DOHH2 (cell line): ENCODE results near the gene C5orf47.

Source experiments
- H3F3A ChIP-seq: fragments of 200-600 bp; sonication (generic), shearing (Covaris generic); 2 replicates; pipeline ENCODE4 v1.6.0; 2016; ENCODE audit warnings: antibody characterized with exemption, mild to moderate bottlenecking; ENCODE audit not compliant: control insufficient read depth, insufficient read depth
- H3K27ac ChIP-seq: fragments of 200-600 bp; sonication (generic); 2 replicates; pipeline ENCODE4 v1.5.1; 2014; ENCODE audit warnings: low read depth, mild to moderate bottlenecking, low read length, moderate library complexity
- H3K27me3 ChIP-seq: fragments of 200-600 bp; sonication (generic); 2 replicates; pipeline ENCODE4 v1.6.1; 2014; ENCODE audit warnings: mild to moderate bottlenecking, low read length, mixed read lengths; ENCODE audit not compliant: control insufficient read depth
- H3K36me3 ChIP-seq: fragments of 200-600 bp; sonication (generic); 2 replicates; pipeline ENCODE4 v1.6.1; 2014; ENCODE audit warnings: mild to moderate bottlenecking, low read length, moderate library complexity, mixed read lengths; ENCODE audit not compliant: control insufficient read depth
- H3K4me1 ChIP-seq: fragments of 200-600 bp; sonication (generic); 2 replicates; pipeline ENCODE4 v1.6.1; 2014; ENCODE audit warnings: mild to moderate bottlenecking, low read length, mixed read lengths; ENCODE audit not compliant: control insufficient read depth
- H3K4me2 ChIP-seq: fragments of 200-600 bp; sonication (generic); 2 replicates; pipeline ENCODE4 v1.6.0; 2014; ENCODE audit warnings: mild to moderate bottlenecking, low read length, moderate library complexity
- H3K4me3 ChIP-seq: fragments of 200-600 bp; sonication (generic); 2 replicates; pipeline ENCODE4 v1.5.1; 2014; ENCODE audit warnings: mild to moderate bottlenecking, low read length, mixed read lengths
- H3K79me2 ChIP-seq: fragments of 200-600 bp; sonication (generic); 2 replicates; pipeline ENCODE4 v1.6.1; 2014; ENCODE audit warnings: mild to moderate bottlenecking, low read length, mixed read lengths; ENCODE audit not compliant: control insufficient read depth
- H3K9me2 ChIP-seq: fragments of 200-600 bp; sonication (generic); replicated peaks from 2 replicates; pipeline ENCODE4 v1.6.1; 2014; ENCODE audit warnings: mild to moderate bottlenecking, low read length, mixed read lengths; ENCODE audit not compliant: control insufficient read depth
- H3K9me3 ChIP-seq: fragments of 200-600 bp; sonication (generic); 2 replicates; pipeline ENCODE4 v1.6.1; 2014; ENCODE audit warnings: antibody characterized with exemption, low read length, mixed read lengths; ENCODE audit not compliant: control insufficient read depth, insufficient read depth
- H4K20me1 ChIP-seq: fragments of 200-600 bp; sonication (generic); 2 replicates; pipeline ENCODE4 v1.6.0; 2014; ENCODE audit warnings: low read depth, mild to moderate bottlenecking, antibody characterized with exemption, low read length, moderate library complexity; ENCODE audit not compliant: control insufficient read depth, insufficient read depth
- EZH2phosphoT487 ChIP-seq: fragments of 200-600 bp; sonication (generic); IDR thresholded peaks from 2 replicates; pipeline ENCODE4 v1.6.1; 2017; ENCODE audit warnings: borderline replicate concordance, mild to moderate bottlenecking, antibody characterized with exemption, low read length, moderate library complexity, mixed read lengths
- TF ChIP-seq, protein P1 (sequence below): fragments of 200-600 bp; sonication (generic); IDR thresholded peaks from one replicate; pipeline ENCODE4 v1.5.1; 2014; ENCODE audit warnings: antibody characterized with exemption, mild to moderate bottlenecking, low read depth, low read length; ENCODE audit not compliant: poor library complexity, severe bottlenecking

C5orf47 gene

GRCh38 chr5:173972925-173973615, 15.9 kb upstream of the C5orf47 start:
- no peak overlapping the region for H3K27ac ChIP-seq
- H3K4me2 ChIP-seq: peak overlapping the region; percentile 72
- peaks cover 13% of the 10 kb centered on the region for H3K4me1 ChIP-seq
- H3K9me2 ChIP-seq: no peaks in the 10 kb centered on the region
- peak overlapping the region; percentile 64 for H3K4me3 ChIP-seq
- no peaks in the 10 kb centered on the region for H4K20me1 ChIP-seq
- H3F3A ChIP-seq: no peaks in the 10 kb centered on the region
- no peaks in the 10 kb centered on the region for H3K36me3 ChIP-seq
- no peaks in the 10 kb centered on the region; the same call in 1 of the 2 replicates for H3K27me3 ChIP-seq
- TF ChIP-seq EZH2phosphoT487: no peak
- TF ChIP-seq, protein P1, sequence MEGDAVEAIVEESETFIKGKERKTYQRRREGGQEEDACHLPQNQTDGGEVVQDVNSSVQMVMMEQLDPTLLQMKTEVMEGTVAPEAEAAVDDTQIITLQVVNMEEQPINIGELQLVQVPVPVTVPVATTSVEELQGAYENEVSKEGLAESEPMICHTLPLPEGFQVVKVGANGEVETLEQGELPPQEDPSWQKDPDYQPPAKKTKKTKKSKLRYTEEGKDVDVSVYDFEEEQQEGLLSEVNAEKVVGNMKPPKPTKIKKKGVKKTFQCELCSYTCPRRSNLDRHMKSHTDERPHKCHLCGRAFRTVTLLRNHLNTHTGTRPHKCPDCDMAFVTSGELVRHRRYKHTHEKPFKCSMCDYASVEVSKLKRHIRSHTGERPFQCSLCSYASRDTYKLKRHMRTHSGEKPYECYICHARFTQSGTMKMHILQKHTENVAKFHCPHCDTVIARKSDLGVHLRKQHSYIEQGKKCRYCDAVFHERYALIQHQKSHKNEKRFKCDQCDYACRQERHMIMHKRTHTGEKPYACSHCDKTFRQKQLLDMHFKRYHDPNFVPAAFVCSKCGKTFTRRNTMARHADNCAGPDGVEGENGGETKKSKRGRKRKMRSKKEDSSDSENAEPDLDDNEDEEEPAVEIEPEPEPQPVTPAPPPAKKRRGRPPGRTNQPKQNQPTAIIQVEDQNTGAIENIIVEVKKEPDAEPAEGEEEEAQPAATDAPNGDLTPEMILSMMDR: peak; percentile 84
- no peaks in the 10 kb centered on the region for H3K79me2 ChIP-seq
- no peaks in the 10 kb centered on the region for H3K9me3 ChIP-seq

DNA sequence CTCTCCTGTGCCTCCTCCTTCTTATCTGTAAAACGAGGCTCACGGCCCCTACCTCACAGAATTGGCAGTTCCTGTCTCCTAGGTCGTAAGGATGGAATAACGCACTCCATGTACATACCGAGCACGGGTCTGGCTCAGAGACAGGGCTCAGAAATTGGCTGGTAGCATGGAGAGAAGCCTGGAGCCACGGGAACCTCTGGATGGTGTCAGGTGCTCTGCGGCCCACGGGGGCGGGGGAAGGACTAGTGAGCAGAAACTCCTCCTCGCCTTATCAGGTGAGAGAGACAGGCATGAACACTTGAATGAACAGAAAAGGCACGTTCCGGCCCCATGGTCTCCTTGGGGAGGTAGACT, 15.4 kb upstream of the C5orf47 start:
- Histone ChIP-seq H3K4me2 (peak overlapping the region; percentile 72), H4K20me1 (no peaks in the 10 kb centered on the region), H3K27me3 (no peaks in the 10 kb centered on the region; the same call in 1 of the 2 replicates), H3K27ac (no peak overlapping the region), H3K79me2 (no peaks in the 10 kb centered on the region), H3K36me3 (no peaks in the 10 kb centered on the region), H3K9me3 (no peaks in the 10 kb centered on the region), H3F3A (no peaks in the 10 kb centered on the region), H3K9me2 (no peaks in the 10 kb centered on the region), H3K4me1 (peaks cover 13% of the 10 kb centered on the region), H3K4me3 (peak overlapping the region; percentile 64)
- TF ChIP-seq, protein P1: no peak
- no peak for TF ChIP-seq EZH2phosphoT487

GRCh38 chr5:173974688-173975239, 14.2 kb upstream of the C5orf47 start:
- no peaks in the 10 kb centered on the region for H3F3A ChIP-seq
- H3K36me3 ChIP-seq: no peaks in the 10 kb centered on the region
- no peaks in the 10 kb centered on the region for H3K79me2 ChIP-seq
- H3K27me3 ChIP-seq: peaks cover under 1% of the 10 kb centered on the region; the same call in 1 of the 2 replicates
- peaks cover 13% of the 10 kb centered on the region for H3K4me1 ChIP-seq
- no peak overlapping the region for H3K4me3 ChIP-seq
- H4K20me1 ChIP-seq: no peaks in the 10 kb centered on the region
- H3K9me3 ChIP-seq: no peaks in the 10 kb centered on the region
- no peak overlapping the region for H3K27ac ChIP-seq
- TF ChIP-seq EZH2phosphoT487: no peak
- TF ChIP-seq, protein P1: no peak
- no peaks in the 10 kb centered on the region for H3K9me2 ChIP-seq
- H3K4me2 ChIP-seq: no peak overlapping the region
